HepG2 (cell line): ENCODE data around the gene DCTN3. TPM values are rescaled to one million over a fixed set of nuclear protein-coding genes. Genes with fewer than 3 reads are reported as not detected.

Experiments used
- ATF7 ChIP-seq, 2 experiments: fragments of 450-650 bp in 1 of 2; sonication (generic) in 1 of 2; formaldehyde crosslinking in 1 of 2; IDR thresholded peaks; 2 replicates each; pipeline versions ENCODE4 v1.4.0 to v1.6.1; 2016 to 2020; ENCODE audit warnings: antibody characterized with exemption in 1 of 2, mild to moderate bottlenecking in 1 of 2, missing genetic modification reagents in 1 of 2
- DR1 ChIP-seq: sonication (generic); formaldehyde crosslinking; IDR thresholded peaks from 2 replicates; pipeline ENCODE4 v1.8.0; 2021; ENCODE audit warnings: mild to moderate bottlenecking, missing genetic modification reagents, inconsistent platforms
- EED ChIP-seq: sonication (generic); formaldehyde crosslinking; IDR thresholded peaks from 2 replicates; pipeline ENCODE4 v1.5.0; 2020; ENCODE audit warnings: mild to moderate bottlenecking, missing genetic modification reagents
- FOXP4 ChIP-seq: sonication (generic); formaldehyde crosslinking; IDR thresholded peaks from 2 replicates; pipeline ENCODE4 v1.4.0; 2020; ENCODE audit warnings: missing genetic modification reagents
- GATAD2A ChIP-seq: IDR thresholded peaks from 2 replicates; pipeline ENCODE4 v1.6.1; 2016
- HDAC2 ChIP-seq: sonication (generic); formaldehyde crosslinking; IDR thresholded peaks from 2 replicates; pipeline ENCODE4 v1.4.0; 2020; ENCODE audit warnings: missing genetic modification reagents
- HIVEP1 ChIP-seq: sonication (generic); formaldehyde crosslinking; IDR thresholded peaks from 2 replicates; pipeline ENCODE4 v1.4.0; 2020; ENCODE audit warnings: mild to moderate bottlenecking, missing genetic modification reagents
- MAX ChIP-seq: IDR thresholded peaks from 2 replicates; pipeline ENCODE4 v1.6.1; 2012; ENCODE audit warnings: inconsistent platforms
- NR1H2 ChIP-seq: sonication (generic); formaldehyde crosslinking; IDR thresholded peaks from 2 replicates; pipeline ENCODE4 v1.8.1; 2022; ENCODE audit warnings: low read depth, missing genetic modification reagents, borderline replicate concordance
- SOX13 ChIP-seq, 3 experiments: fragments of 450-650 bp in 1 of 3; sonication (generic) in 1 of 3; formaldehyde crosslinking in 1 of 3; IDR thresholded peaks in 2 of 3; conservative IDR thresholded peaks in 1 of 3; 2 replicates each; pipeline versions ENCODE4 v1.5.0 to v1.6.1; 2016 to 2020; ENCODE audit warnings: antibody characterized with exemption in 1 of 3, mild to moderate bottlenecking in 1 of 3, missing compliant biosample characterization in 1 of 3, missing genetic modification reagents in 1 of 3, moderate library complexity in 1 of 3
- TGIF2 ChIP-seq: IDR thresholded peaks from 2 replicates; pipeline ENCODE4 v1.6.1; 2016; ENCODE audit warnings: control low read depth, missing compliant biosample characterization
- THAP9 ChIP-seq: sonication (generic); formaldehyde crosslinking; IDR thresholded peaks from 2 replicates; pipeline ENCODE4; 2020; ENCODE audit warnings: missing genetic modification reagents, mild to moderate bottlenecking, borderline replicate concordance
- ZBTB10 ChIP-seq: sonication (generic); formaldehyde crosslinking; IDR thresholded peaks from 2 replicates; pipeline ENCODE4 v1.4.0; 2020; ENCODE audit warnings: missing genetic modification reagents, borderline replicate concordance
- ZNF232 ChIP-seq: sonication (generic); formaldehyde crosslinking; IDR thresholded peaks from 2 replicates; pipeline ENCODE4 v1.4.0; 2020; ENCODE audit warnings: missing genetic modification reagents, borderline replicate concordance
- ZNF253 ChIP-seq: sonication (generic); formaldehyde crosslinking; IDR thresholded peaks from 2 replicates; pipeline ENCODE4 v1.8.0; 2022; ENCODE audit warnings: mild to moderate bottlenecking, missing genetic modification reagents, borderline replicate concordance
- ZNF350 ChIP-seq: sonication (generic); formaldehyde crosslinking; IDR thresholded peaks from 2 replicates; pipeline ENCODE4 v1.4.0; 2020; ENCODE audit warnings: mild to moderate bottlenecking, low read depth, missing genetic modification reagents, borderline replicate concordance
- ZNF614 ChIP-seq: IDR thresholded peaks from 2 replicates; pipeline ENCODE4 v1.6.1; 2018; ENCODE audit warnings: missing biosample characterization, missing genetic modification reagents, inconsistent platforms, borderline replicate concordance
- ZSCAN21 ChIP-seq: sonication (generic); formaldehyde crosslinking; IDR thresholded peaks from 2 replicates; pipeline ENCODE4 v1.8.0; 2022; ENCODE audit warnings: mild to moderate bottlenecking, missing genetic modification reagents, moderate library complexity, borderline replicate concordance
- polyA plus RNA-seq, 8 experiments: library from polyadenylated mRNA; depleted of rRNA in 3 of 8; stranded (reverse) in 7 of 8; unstranded in 1 of 8; fragments of >200 nt; fragmentation: Illumina TruSeq in 4 of 8; extraction: Trizol in 4 of 8; gene quantifications; 2 replicates each; pipeline versions ENCODE4 v1.2.1 to v1.2.3, GENCODE V29; 2011 to 2016; ENCODE audit warnings: low read depth in 4 of 8, missing spikeins in 1 of 8, mixed read lengths in 1 of 8; ENCODE audit not compliant: insufficient read depth in 1 of 8
- total RNA-seq, 5 experiments: library from RNA; depleted of rRNA; stranded (reverse); fragments of >200 nt; fragmentation: Illumina TruSeq; extraction: Trizol; gene quantifications; 2 replicates each; pipeline ENCODE4 v1.2.3, GENCODE V29; 2016; ENCODE audit warnings: low read depth in 1 of 5

DCTN3 gene
- total and polyA plus RNA-seq, 2 of the 13 experiments (the other 11 are each of a cell fraction or from before 2014, with no cell fraction given), result 27.4 to 34.5 TPM

- TF ChIP-seq ZNF232 (CRISPR knock-in tag), result peak; percentile 11; the same call in 1 of the 2 replicates
- 0 out of 2 replicates have a peak, but pooled peaks have one; percentile 25 for TF ChIP-seq EED (CRISPR knock-in tag)
- TF ChIP-seq DR1, result 0 out of 2 replicates have a peak, but pooled peaks have one; percentile 24
- TF ChIP-seq SOX13 (IDR thresholded peaks at IDR 0.05), result no peak
- TF ChIP-seq SOX13 (CRISPR knock-in tag; conservative IDR thresholded peaks at IDR 0.05 in 1 of 2, IDR thresholded peaks at IDR 0.05 in 1 of 2), result 0 out of 4 replicates have a peak, but pooled peaks of 1 of the 2 experiments have one; percentile 6
- TF ChIP-seq ZBTB10 (CRISPR knock-in tag), result no peak
- TF ChIP-seq GATAD2A, result 0 out of 2 replicates have a peak, but pooled peaks have one; percentile 10
- TF ChIP-seq NR1H2, result 0 out of 2 replicates have a peak, but pooled peaks have one; percentile 42
- TF ChIP-seq TGIF2 (CRISPR knock-in tag), result peak; percentile 53
- TF ChIP-seq HIVEP1 (CRISPR knock-in tag), result peak; percentile 53; the same call in 1 of the 2 replicates
- 0 out of 2 replicates have a peak, but pooled peaks have one; percentile 33 for TF ChIP-seq HDAC2 (CRISPR knock-in tag)
- TF ChIP-seq FOXP4 (CRISPR knock-in tag), result peak; percentile 24; the same call in 1 of the 2 replicates
- 0 out of 2 replicates have a peak, but pooled peaks have one; percentile 34 for TF ChIP-seq ZNF253 (CRISPR knock-in tag)
- peak; percentile 73; the same call in 1 of the 2 replicates for TF ChIP-seq MAX
- TF ChIP-seq ATF7 (IDR thresholded peaks at IDR 0.05), result no peak
- 0 out of 2 replicates have a peak, but pooled peaks have one; percentile 59 for TF ChIP-seq ATF7 (CRISPR knock-in tag; IDR thresholded peaks at IDR 0.05)
- TF ChIP-seq THAP9 (CRISPR knock-in tag), result 0 out of 2 replicates have a peak, but pooled peaks have one; percentile 52
- TF ChIP-seq ZNF614 (CRISPR knock-in tag), result 0 out of 2 replicates have a peak, but pooled peaks have one; percentile 17
- peak; percentile 88 for TF ChIP-seq ZSCAN21
- peak; percentile 26; the same call in 1 of the 2 replicates for TF ChIP-seq ZNF350 (CRISPR knock-in tag)
These were observed 8.2 kb downstream of the DCTN3 start, which contains the start of gene RPP25L (continued) for GRCh38 chr9:34611811-34612787.
